ENCODE results near the gene DGKH. TPM values are rescaled to one million over a fixed set of nuclear protein-coding genes. Genes with fewer than 3 reads are reported as not detected.

Gene DGKH
- total and polyA plus RNA-seq, 8 donors = 0.61 to 41.5 (median 11.7) TPM

DNA sequence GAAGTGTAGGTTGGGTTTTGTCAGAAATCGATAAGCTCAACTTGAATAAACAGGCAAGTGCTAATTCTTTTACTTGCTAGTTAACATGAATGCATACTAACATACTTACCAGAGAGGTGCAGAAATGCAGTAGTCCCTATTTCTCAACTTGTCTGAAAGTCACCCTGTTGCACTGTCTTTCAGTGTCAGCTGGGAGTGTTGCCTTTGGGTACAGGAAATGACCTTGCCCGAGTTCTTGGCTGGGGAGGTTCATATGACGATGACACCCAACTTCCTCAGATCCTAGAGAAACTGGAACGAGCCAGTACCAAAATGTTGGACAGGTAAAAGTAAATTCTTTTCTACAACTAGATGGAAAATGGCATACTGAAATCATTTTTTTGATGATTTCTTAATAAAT, 120.0 kb downstream of the DGKH start:
- 82 to 92% (median 90%) methylated on average over 4 of the region's 4 CpGs for whole genome bisulfite sequencing, 5 donors
- intact Hi-C loops (cut with DNase I; ENCODE audit: low total_unique reads) = no loop called here
- TF ChIP-seq EP300 (IDR thresholded peaks at IDR 0.05) = no peak
- TF ChIP-seq, protein P1, sequence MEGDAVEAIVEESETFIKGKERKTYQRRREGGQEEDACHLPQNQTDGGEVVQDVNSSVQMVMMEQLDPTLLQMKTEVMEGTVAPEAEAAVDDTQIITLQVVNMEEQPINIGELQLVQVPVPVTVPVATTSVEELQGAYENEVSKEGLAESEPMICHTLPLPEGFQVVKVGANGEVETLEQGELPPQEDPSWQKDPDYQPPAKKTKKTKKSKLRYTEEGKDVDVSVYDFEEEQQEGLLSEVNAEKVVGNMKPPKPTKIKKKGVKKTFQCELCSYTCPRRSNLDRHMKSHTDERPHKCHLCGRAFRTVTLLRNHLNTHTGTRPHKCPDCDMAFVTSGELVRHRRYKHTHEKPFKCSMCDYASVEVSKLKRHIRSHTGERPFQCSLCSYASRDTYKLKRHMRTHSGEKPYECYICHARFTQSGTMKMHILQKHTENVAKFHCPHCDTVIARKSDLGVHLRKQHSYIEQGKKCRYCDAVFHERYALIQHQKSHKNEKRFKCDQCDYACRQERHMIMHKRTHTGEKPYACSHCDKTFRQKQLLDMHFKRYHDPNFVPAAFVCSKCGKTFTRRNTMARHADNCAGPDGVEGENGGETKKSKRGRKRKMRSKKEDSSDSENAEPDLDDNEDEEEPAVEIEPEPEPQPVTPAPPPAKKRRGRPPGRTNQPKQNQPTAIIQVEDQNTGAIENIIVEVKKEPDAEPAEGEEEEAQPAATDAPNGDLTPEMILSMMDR (IDR thresholded peaks at IDR 0.05) = no peak
- TF ChIP-seq POLR2AphosphoS5 (IDR thresholded peaks at IDR 0.05) = no peak
- no peak for TF ChIP-seq POLR2A (IDR thresholded peaks at IDR 0.05)
- Histone ChIP-seq H3K4me1 (no peaks in the 10 kb centered on the region), H3K36me3 (peaks cover 0 to 29% (median 23%) of the 10 kb centered on the region in 4 donors), H3K27me3 (no peaks in the 10 kb centered on the region), H3K27ac (no peak overlapping the region), H3K9me3 (no peaks in the 10 kb centered on the region), H3K4me3 (no peak overlapping the region)
- no peak for DNase-seq

- H3K4me1 ChIP-seq = no peaks in the 10 kb centered on the region
- no peak overlapping the region for H3K4me3 ChIP-seq
- TF ChIP-seq POLR2AphosphoS5 (IDR thresholded peaks at IDR 0.05) (no peak), EP300 (IDR thresholded peaks at IDR 0.05) (no peak), POLR2A (IDR thresholded peaks at IDR 0.05) (no peak)
- TF ChIP-seq, protein P1 (IDR thresholded peaks at IDR 0.05) = no peak
- H3K36me3 ChIP-seq = peaks cover 0 to 40% (median 29%) of the 10 kb centered on the region in 4 donors
- no peaks in the 10 kb centered on the region for H3K27me3 ChIP-seq
- no peak for DNase-seq
- no peaks in the 10 kb centered on the region for H3K9me3 ChIP-seq
- 84 to 94% (median 88%) methylated on average over 5 of the region's 5 CpGs for WGBS, 5 donors
- intact Hi-C loops (cut with DNase I; ENCODE audit: low total_unique reads) = no loop called here
- no peak overlapping the region for H3K27ac ChIP-seq
Observed at GRCh38 chr13:42170029-42170428, 121.6 kb downstream of the DGKH start.

DNA sequence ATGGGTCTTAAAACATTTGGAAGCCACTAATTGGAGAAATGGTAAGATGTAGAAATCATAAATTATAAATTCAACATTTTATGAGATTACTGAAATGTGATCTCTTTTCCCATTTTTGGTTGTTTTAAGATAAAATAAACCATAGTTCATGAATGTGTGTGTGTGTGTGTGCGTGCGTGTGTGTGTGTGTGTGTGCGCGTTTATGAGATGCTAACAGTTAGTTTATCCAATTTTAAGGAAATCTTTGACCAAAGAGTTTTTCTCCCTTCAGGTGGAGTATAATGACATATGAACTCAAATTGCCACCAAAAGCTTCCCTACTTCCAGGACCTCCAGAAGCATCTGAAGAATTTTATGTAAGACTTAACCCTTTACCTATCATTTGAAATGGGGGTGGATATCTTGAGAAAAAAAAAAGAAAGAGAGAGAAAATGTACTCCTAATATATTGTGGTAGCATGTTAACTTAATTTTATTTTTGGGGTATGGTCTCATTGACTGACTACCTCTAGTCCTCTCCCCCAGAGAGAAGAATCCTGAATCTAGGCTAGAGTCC, 125.4 kb downstream of the DGKH start:
- Histone ChIP-seq H3K36me3 (peaks cover 0 to 24% (median 16%) of the 10 kb centered on the region in 4 donors), H3K4me3 (no peak overlapping the region), H3K4me1 (no peaks in the 10 kb centered on the region), H3K27ac (peak overlapping the region in 1 of 5 donors; percentile 70), H3K27me3 (no peaks in the 10 kb centered on the region), H3K9me3 (no peaks in the 10 kb centered on the region)
- DNase-seq = no peak
- 75 to 95% (median 92%) methylated on average over 4 of the region's 4 CpGs for WGBS, 5 donors
- TF ChIP-seq EP300 (IDR thresholded peaks at IDR 0.05) (no peak), POLR2A (IDR thresholded peaks at IDR 0.05) (no peak), POLR2AphosphoS5 (IDR thresholded peaks at IDR 0.05) (no peak)
- TF ChIP-seq, protein P1 (IDR thresholded peaks at IDR 0.05) = no peak
- intact Hi-C loops (cut with DNase I; ENCODE audit: low total_unique reads) = no loop called here

DNA sequence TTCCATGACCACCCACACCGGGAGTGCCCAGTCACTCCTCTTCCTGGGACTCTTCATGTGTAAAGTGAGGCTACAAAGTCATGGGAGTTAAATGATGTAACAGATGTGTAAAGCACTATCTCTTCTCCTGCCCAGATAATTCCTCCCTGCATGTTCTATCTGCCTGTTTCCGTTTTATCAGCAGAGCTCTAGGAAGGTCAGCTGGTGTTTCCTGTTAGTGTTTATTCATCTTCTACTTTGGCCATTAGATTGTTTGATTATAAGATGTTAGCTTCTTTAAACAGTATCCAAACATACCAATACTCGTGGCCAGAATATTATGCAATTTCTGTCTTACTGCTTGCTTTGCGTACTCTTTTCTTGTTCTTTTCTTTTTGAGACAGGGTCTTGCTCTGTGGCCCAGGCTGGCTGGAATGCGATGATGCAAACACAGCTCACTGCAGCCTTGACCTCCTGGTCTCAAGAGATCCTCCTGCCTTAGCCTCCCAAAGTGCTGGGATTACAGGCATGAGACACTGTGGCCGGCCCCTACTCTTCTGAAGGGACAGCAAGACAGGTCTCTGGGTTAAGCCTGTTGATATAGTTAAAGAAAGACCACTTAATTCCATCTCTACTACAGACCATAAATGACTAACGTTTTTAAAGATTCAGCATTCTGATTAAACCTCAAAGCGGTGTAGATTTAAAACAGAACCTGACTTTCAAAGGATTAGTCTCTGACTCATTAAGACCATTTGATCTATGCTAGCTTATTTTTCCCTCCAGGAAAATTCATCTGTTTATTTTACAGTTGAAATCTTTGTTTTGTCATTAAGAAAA, 126.1 kb downstream of the DGKH start:
- no peaks in the 10 kb centered on the region for H3K4me1 ChIP-seq
- intact Hi-C loops (cut with DNase I; ENCODE audit: low total_unique reads) = no loop called here
- WGBS, 5 donors = 59 to 71% (median 64%) methylated on average over 8 of the region's 8 CpGs
- peak overlapping the region in 2 of 5 donors; percentile 22 to 70 for H3K27ac ChIP-seq
- H3K27me3 ChIP-seq = no peaks in the 10 kb centered on the region
- no peaks in the 10 kb centered on the region for H3K9me3 ChIP-seq
- H3K4me3 ChIP-seq = no peak overlapping the region
- no peak for DNase-seq
- TF ChIP-seq EP300 (IDR thresholded peaks at IDR 0.05) (no peak), POLR2AphosphoS5 (IDR thresholded peaks at IDR 0.05) (no peak), POLR2A (IDR thresholded peaks at IDR 0.05) (no peak)
- peaks cover 0 to 21% (median 12%) of the 10 kb centered on the region in 4 donors for H3K36me3 ChIP-seq
